Measurements from ENCODE around the gene TCP11L2. TPM values are rescaled to one million over a fixed set of nuclear protein-coding genes. Genes with fewer than 3 reads are reported as not detected.

TCP11L2 gene
- total and polyA plus RNA-seq, 2 of the 8 experiments (the other 6 are each of a cell fraction or from before 2014, with no cell fraction given): 2.1 to 7.1 TPM

GRCh38 chr12:106274575-106275121 lies 27.9 kb upstream of the TCP11L2 start (continued):
- TF ChIP-seq EZH2 (IDR thresholded peaks at IDR 0.05; ENCODE audit: low read depth, low read length, severe bottlenecking): no peak
- TF ChIP-seq JUND (IDR thresholded peaks at IDR 0.05; ENCODE audit: low read length): no peak
- TF ChIP-seq SAP30 (IDR thresholded peaks at IDR 0.05; ENCODE audit: insufficient read depth, insufficient replicate concordance, low read length): no peak
- no peak for TF ChIP-seq ZNF274 (IDR thresholded peaks at IDR 0.05; ENCODE audit: borderline replicate concordance, extremely low read depth, low read length)
